Mesangial cell (primary cell): Measurements from ENCODE around the gene EXOC1L. TPM values are rescaled to one million over a fixed set of nuclear protein-coding genes. Genes with fewer than 3 reads are reported as not detected.

ENCODE experiments used
- total RNA-seq: library from RNA; depleted of rRNA; stranded (reverse); fragments of >200 nt; gene quantifications from 2 replicates; pipeline ENCODE4 v1.2.3, GENCODE V29; 2015

Gene EXOC1L, protein sequence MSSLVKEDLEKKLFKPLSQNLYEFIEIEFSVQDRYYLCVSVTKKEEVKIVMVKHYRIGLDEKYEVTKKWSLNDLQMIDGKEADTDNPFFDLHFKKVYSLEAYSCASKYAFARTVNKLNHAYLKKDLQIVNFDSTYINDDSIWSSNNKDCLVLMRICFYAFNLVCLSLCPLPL
- not detected in 2 replicates for total RNA-seq

GRCh38 chr4:55819634-55820033 lies at the start of gene EXOC1L:
EXOC1L (plus strand) TSS chr4:55819790; CDS start chr4:55820027, 237 bp downstream.

DNA sequence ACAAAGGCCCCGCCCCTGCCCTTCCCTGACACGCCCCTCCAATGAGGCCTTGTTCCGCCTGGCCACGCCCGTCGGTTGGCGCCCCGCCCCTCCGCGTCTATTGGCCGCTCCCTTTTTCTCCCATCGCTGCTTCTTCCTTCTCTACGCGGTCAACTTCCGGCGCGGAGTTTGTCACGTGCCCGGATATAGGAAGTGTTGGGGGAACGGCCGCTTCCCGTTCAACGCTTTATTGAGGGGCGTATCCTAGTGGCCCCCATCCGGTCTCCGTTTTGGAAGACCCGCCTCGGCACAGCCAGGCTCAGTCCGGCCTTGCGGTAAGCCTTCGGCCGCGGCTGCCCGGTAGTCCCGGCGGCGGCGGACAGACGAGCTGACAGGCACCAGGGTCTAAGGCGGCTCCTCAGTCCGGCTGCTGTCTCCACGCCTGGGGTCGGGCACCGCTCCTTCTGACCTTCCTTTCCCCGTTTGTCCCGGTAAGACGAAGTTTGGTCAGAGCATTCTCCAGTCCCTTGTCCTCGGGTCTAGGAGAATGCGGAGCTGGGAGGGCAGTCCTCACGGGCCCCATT lies 34.0 kb downstream of the EXOC1L start, which contains the start of gene EXOC1:
Gene EXOC1 (plus strand): TSS at position 165 of the 563 bp plus-strand sequence. CDS start 4,676 bp downstream, outside the sequence.

Other genes with a start within 250 kb of the EXOC1L start
- not detected in 2 replicates for gene PDCL2, start 227.5 kb upstream of the EXOC1L start, total RNA-seq
- 3.0 and 5.5 TPM in 2 replicates for gene NMU, start 183.5 kb upstream of the EXOC1L start, total RNA-seq
- gene EXOC1, start 33.9 kb downstream of the EXOC1L start, total RNA-seq, result 15.6 and 28.5 TPM in 2 replicates
- gene CEP135, start 129.2 kb downstream of the EXOC1L start, total RNA-seq, result 1.8 and 3.4 TPM in 2 replicates